GM12874 (cell line): Measurements from ENCODE around the gene NAA40.

ENCODE experiments used
- CTCF ChIP-seq: IDR thresholded peaks from 2 replicates; pipeline ENCODE4 v1.5.1; 2011; ENCODE audit warnings: low read depth, mild to moderate bottlenecking, control low read depth, low read length, moderate library complexity; ENCODE audit not compliant: insufficient read depth

Gene NAA40

GRCh38 chr11:63986932-63987513 is 48.2 kb downstream of the NAA40 start:
- TF ChIP-seq CTCF = no peak

- TF ChIP-seq CTCF = no peak
Measured at GRCh38 chr11:63991558-63991957, 52.8 kb downstream of the NAA40 start.

GRCh38 chr11:63993100-63993499 is 54.3 kb downstream of the NAA40 start:
- TF ChIP-seq CTCF = no peak

GRCh38 chr11:63993993-63994392 is 55.2 kb downstream of the NAA40 start:
- no peak for TF ChIP-seq CTCF

- no peak for TF ChIP-seq CTCF
Measured at GRCh38 chr11:63996512-63996911, 57.7 kb downstream of the NAA40 start.

- TF ChIP-seq CTCF = no peak
Measured at GRCh38 chr11:63997104-63997700, 58.4 kb downstream of the NAA40 start.

GRCh38 chr11:63997801-63998337 is 59.1 kb downstream of the NAA40 start:
- TF ChIP-seq CTCF = no peak
